GM12878 (cell line): ENCODE measurements around the gene RABL6. TPM values are rescaled to one million over a fixed set of nuclear protein-coding genes. Genes with fewer than 3 reads are reported as not detected.

Source experiments
- EGR1 ChIP-seq, 2 experiments: IDR thresholded peaks; 1 replicate in 1 of 2; 2 replicates in 1 of 2; pipeline ENCODE4 v1.6.1; 2011 to 2012; ENCODE audit warnings: low read depth in 2 of 2, low read length in 2 of 2, borderline replicate concordance in 1 of 2, mild to moderate bottlenecking in 1 of 2, moderate library complexity in 1 of 2
- GATAD2B ChIP-seq: fragments of 450-650 bp; conservative IDR thresholded peaks from 2 replicates; pipeline ENCODE4 v1.6.1; 2017; ENCODE audit warnings: low read depth, mild to moderate bottlenecking, moderate library complexity
- MLLT1 ChIP-seq: fragments of 450-650 bp; IDR thresholded peaks from 2 replicates; pipeline ENCODE4 v1.6.1; 2016; ENCODE audit warnings: mild to moderate bottlenecking
- MYB ChIP-seq: fragments of 150-350 bp; IDR thresholded peaks from 2 replicates; pipeline ENCODE4 v1.6.1; 2014; ENCODE audit warnings: mild to moderate bottlenecking, low read depth, low read length, borderline replicate concordance
- PAX8 ChIP-seq: fragments of 450-650 bp; IDR thresholded peaks from 2 replicates; pipeline ENCODE4 v1.6.1; 2017; ENCODE audit warnings: mild to moderate bottlenecking, moderate library complexity
- RAD21 ChIP-seq: IDR thresholded peaks from 2 replicates; pipeline ENCODE4 v1.6.1; 2011; ENCODE audit warnings: mild to moderate bottlenecking, low read depth, low read length, moderate library complexity; ENCODE audit not compliant: insufficient read depth
- SIN3A ChIP-seq: IDR thresholded peaks from 2 replicates; pipeline ENCODE4 v1.6.1; 2012; ENCODE audit warnings: low read depth, low read length, improper control_type of control experiment
- TAF1 ChIP-seq: IDR thresholded peaks from 2 replicates; pipeline ENCODE4 v1.6.1; 2011; ENCODE audit warnings: mild to moderate bottlenecking, low read depth, low read length, borderline replicate concordance
- polyA plus RNA-seq, 11 experiments: library from polyadenylated mRNA; depleted of rRNA in 4 of 11; unstranded in 6 of 11; stranded (reverse) in 5 of 11; fragments of >200 nt; fragmentation: Nextera tagmentation in 4 of 11; fragmentation: Illumina TruSeq in 1 of 11; extraction: Ambion mirVana in 4 of 11; extraction: Trizol in 1 of 11; gene quantifications; 1 replicate in 1 of 11; 2 replicates in 10 of 11; pipeline versions ENCODE4 v1.2.1 to v1.2.3, GENCODE V29; 2011 to 2016; ENCODE audit warnings: inconsistent platforms in 2 of 11, missing spikeins in 2 of 11, low read depth in 1 of 11
- total RNA-seq, 4 experiments: library from RNA; depleted of rRNA in 3 of 4; stranded (reverse); fragments of >200 nt in 3 of 4; fragmentation: Illumina TruSeq in 1 of 4; extraction: Trizol in 1 of 4; gene quantifications; 2 replicates each; pipeline versions ENCODE4 v1.2.1 to v1.2.3, GENCODE V29; 2013 to 2021
- TF ChIP-seq, protein P1 (sequence below): IDR thresholded peaks from 2 replicates; pipeline ENCODE4 v1.6.1; 2011; ENCODE audit warnings: mild to moderate bottlenecking, low read depth, low read length, moderate library complexity; ENCODE audit not compliant: insufficient replicate concordance

Gene RABL6
- total and polyA plus RNA-seq, 10 of the 15 experiments (the other 5 are each of a cell fraction or from before 2014, with no cell fraction given) = 1.4 to 134 (median 42.7) TPM

DNA sequence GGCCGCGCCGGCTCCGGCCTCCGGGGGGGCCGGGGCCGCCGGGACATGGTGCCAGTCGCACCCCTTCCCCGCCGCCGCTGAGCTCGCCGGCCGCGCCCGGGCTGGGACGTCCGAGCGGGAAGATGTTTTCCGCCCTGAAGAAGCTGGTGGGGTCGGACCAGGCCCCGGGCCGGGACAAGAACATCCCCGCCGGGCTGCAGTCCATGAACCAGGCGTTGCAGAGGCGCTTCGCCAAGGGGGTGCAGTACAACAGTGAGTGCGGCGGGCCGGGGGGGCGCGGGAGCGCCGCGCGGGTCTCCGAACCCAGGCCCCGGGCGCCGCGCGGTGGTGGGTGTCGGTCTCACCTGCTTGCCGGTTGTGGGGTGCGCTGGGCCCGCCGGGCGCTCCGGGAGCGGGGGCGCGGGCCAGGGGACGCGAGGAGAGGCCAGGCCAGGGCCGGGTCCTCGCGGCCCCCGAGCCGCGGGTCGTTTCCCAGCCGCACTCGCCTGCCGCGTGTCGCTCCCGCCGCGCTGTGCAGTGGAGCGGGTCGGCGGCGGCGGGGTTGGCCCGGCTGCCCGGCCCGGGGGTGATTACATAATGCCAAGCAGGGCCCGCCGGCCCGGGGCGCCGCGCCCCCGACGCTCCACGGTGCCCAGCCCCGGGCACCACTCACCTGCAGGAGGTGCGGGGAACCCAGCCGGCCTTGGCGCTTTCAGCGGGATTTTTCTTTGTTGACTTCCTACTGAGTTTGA is 492 bp downstream of the RABL6 start (continued):
- TF ChIP-seq MYB (no peak), GATAD2B (0 out of 2 replicates have a peak, but pooled peaks have one; percentile 31), PAX8 (no peak), MLLT1 (no peak), SIN3A (no peak), TAF1 (peak; percentile 89; the same call in 1 of the 2 replicates), EGR1 (IDR thresholded peaks at IDR 0.05; ENCODE audit: borderline replicate concordance in 1 of 2, low read depth in 2 of 2, low read length in 2 of 2) (no peak), RAD21 (no peak)
- TF ChIP-seq, protein P1, sequence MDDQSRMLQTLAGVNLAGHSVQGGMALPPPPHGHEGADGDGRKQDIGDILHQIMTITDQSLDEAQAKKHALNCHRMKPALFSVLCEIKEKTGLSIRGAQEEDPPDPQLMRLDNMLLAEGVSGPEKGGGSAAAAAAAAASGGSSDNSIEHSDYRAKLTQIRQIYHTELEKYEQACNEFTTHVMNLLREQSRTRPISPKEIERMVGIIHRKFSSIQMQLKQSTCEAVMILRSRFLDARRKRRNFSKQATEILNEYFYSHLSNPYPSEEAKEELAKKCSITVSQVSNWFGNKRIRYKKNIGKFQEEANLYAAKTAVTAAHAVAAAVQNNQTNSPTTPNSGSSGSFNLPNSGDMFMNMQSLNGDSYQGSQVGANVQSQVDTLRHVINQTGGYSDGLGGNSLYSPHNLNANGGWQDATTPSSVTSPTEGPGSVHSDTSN = no peak
